Prostate gland (tissue), 2 donors: ENCODE measurements around the gene AKAP13. TPM values are rescaled to one million over a fixed set of nuclear protein-coding genes. Genes with fewer than 3 reads are reported as not detected.

ENCODE experiments used
- DNase-seq: peaks from one replicate; pipeline ENCODE4 v3.0.0-alpha.2; 2019; ENCODE audit warnings: low spot score
- H3K27ac ChIP-seq, 2 donors: fragments of 200-600 bp; sonication (generic); 2 replicates each; pipeline ENCODE4 v1.5.1; 2017 to 2019
- H3K27me3 ChIP-seq: fragments of 200-600 bp; sonication (generic); replicated peaks from 2 replicates; pipeline ENCODE4 v1.5.1; 2019; ENCODE audit not compliant: insufficient read depth
- H3K36me3 ChIP-seq, 2 donors: fragments of 200-600 bp; sonication (generic); 1 replicate in 1 of 2; 2 replicates in 1 of 2; pipeline versions ENCODE4 v1.5.1 to v1.8.1; 2017 to 2019
- H3K4me1 ChIP-seq: fragments of 200-600 bp; sonication (generic); replicated peaks from 2 replicates; pipeline ENCODE4 v1.5.1; 2019
- H3K4me3 ChIP-seq, 2 donors: fragments of 200-600 bp; sonication (generic); 2 replicates each; pipeline ENCODE4 v1.5.1; 2017 to 2019
- H3K9me3 ChIP-seq: fragments of 200-600 bp; sonication (generic); 2 replicates; pipeline ENCODE4 v1.5.1; 2017
- POLR2A ChIP-seq: fragments of 450-650 bp; IDR thresholded peaks from one replicate; pipeline ENCODE4 v1.6.1; 2016; ENCODE audit warnings: antibody characterized with exemption, mild to moderate bottlenecking
- POLR2AphosphoS5 ChIP-seq: sonication (generic); formaldehyde crosslinking; IDR thresholded peaks from one replicate; pipeline ENCODE4 v1.6.1; 2017; ENCODE audit warnings: antibody characterized with exemption
- WGBS: methylation state at CpG from one replicate; pipeline ENCODE4 v1.1.5; 2018; 5-methylcytosine and 5-hydroxymethylcytosine counted together
- intact Hi-C: fragments of 100-400 bp; cut with DNase I; formaldehyde crosslinking; loops from one replicate; pipeline ENCODE4 v1.14.2; 2022
- total RNA-seq, 2 donors: library from RNA; depleted of rRNA; stranded (reverse); fragments of >200 nt; gene quantifications; one replicate each; pipeline ENCODE4 v1.1.0, GENCODE V29; 2016
- TF ChIP-seq, protein P1 (sequence below), 4 experiments: fragments of 200-600 bp in 2 of 4; fragments of 450-650 bp in 2 of 4; sonication (generic) in 2 of 4; IDR thresholded peaks; 1 replicate in 3 of 4; 2 replicates in 1 of 4; pipeline ENCODE4 v1.5.1; 2016 to 2019; ENCODE audit warnings: antibody characterized with exemption in 4 of 4, mild to moderate bottlenecking in 2 of 4, moderate library complexity in 2 of 4

Gene AKAP13
- total RNA-seq, 2 donors from 2014 or later = 102 to 195 TPM

DNA sequence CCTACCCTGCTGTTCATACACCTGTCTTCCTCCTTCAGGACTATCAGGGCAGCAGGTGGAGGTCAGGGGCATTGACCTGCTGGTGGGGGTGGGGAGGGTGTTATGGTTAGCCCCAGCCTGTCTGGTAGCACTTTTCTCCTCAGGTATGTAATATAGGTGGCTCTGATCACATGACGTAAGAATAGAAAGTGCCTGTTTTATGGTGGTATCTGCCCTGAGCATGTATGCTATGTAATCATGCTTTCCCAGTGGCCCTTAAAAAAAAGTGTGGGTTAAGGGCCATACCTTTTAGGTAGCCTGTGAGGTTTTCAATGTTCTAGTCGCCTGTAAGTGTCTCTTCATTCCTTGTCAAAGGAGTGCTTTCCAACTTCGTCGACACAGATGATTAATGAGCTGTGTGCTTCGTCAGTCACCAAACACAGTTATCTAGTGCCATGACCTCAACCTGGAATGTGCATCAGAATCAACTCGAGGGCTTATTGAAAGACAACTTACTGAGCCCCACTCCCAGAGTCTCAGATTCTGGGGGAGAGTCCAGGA lies 328.1 kb downstream of the AKAP13 start:
- intact Hi-C loops = loop anchor here (5.0 kb wide), 1 partner anchor 91 kb away; no protein-coding TSS in a partner anchor
- Histone ChIP-seq H3K27me3 (no peaks in the 10 kb centered on the region), H3K9me3 (no peaks in the 10 kb centered on the region), H3K4me3 (no peak overlapping the region), H3K27ac (peak overlapping the region; percentile 62 to 73), H3K4me1 (peaks cover 3% of the 10 kb centered on the region), H3K36me3 (peaks cover 0 to 5% of the 10 kb centered on the region in 2 donors)
- no peak for TF ChIP-seq POLR2AphosphoS5
- 58% methylated on average over 6 of the region's 6 CpGs for WGBS
- no peak for DNase-seq

DNA sequence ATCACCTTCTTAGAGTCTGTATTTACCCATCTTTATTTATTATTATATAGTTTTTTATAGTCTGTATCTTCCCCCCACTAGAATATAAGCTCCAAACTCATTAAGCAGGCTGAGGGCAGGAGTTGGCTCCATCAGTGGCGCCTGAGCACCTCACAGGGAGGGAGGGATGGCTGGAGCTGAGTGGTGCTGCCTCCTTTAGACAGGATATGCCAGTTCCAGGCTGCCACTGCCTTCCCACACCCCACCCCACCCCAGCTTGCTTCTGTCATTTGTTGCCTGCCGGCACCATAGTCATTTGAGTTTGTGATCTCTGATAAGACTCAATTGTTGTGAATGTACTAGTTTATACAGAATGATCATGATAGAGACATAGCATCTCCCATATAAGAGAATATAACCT lies 328.8 kb downstream of the AKAP13 start:
- no peak overlapping the region for H3K27ac ChIP-seq
- H3K36me3 ChIP-seq = peaks cover 0 to 5% of the 10 kb centered on the region in 2 donors
- WGBS = 76% methylated on average over 2 of the region's 2 CpGs
- no peaks in the 10 kb centered on the region for H3K27me3 ChIP-seq
- H3K9me3 ChIP-seq = no peaks in the 10 kb centered on the region
- peaks cover 3% of the 10 kb centered on the region for H3K4me1 ChIP-seq
- no peak for DNase-seq
- intact Hi-C loops = loop anchor here (5.0 kb wide), 1 partner anchor 92 kb away; no protein-coding TSS in a partner anchor
- no peak overlapping the region for H3K4me3 ChIP-seq
- no peak for TF ChIP-seq POLR2AphosphoS5

DNA sequence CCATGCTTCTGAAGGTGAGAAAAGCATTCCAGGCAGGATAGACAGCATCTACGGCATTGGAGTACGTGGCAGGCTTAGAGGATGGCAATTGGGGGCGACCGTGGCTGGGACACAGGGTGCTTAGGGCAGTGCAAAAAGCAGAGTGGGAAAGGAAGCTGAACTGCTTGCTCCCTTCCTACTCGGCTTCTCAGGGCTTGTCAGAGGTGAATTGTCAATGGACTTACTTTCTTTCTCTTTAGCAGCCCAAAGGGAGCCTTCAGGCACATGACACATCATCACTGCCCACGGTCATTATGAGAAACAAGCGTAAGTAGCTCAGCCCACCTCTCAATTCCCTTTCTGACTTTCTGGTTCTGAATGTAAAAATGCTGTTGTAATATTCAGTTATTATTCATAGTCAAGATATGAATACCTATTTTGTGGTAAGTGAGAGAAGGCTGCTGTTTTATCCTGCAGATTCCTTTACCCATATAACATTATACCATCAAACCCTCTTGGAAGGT lies 330.0 kb downstream of the AKAP13 start:
- Histone ChIP-seq H3K4me3 (no peak overlapping the region), H3K27ac (no peak overlapping the region), H3K4me1 (peaks cover 3% of the 10 kb centered on the region), H3K27me3 (no peaks in the 10 kb centered on the region), H3K9me3 (no peaks in the 10 kb centered on the region), H3K36me3 (peaks cover 0 to 5% of the 10 kb centered on the region in 2 donors)
- intact Hi-C loops = no loop called here
- whole genome bisulfite sequencing = 90% methylated on average over 7 of the region's 7 CpGs
- DNase-seq = no peak
- TF ChIP-seq, protein P1, sequence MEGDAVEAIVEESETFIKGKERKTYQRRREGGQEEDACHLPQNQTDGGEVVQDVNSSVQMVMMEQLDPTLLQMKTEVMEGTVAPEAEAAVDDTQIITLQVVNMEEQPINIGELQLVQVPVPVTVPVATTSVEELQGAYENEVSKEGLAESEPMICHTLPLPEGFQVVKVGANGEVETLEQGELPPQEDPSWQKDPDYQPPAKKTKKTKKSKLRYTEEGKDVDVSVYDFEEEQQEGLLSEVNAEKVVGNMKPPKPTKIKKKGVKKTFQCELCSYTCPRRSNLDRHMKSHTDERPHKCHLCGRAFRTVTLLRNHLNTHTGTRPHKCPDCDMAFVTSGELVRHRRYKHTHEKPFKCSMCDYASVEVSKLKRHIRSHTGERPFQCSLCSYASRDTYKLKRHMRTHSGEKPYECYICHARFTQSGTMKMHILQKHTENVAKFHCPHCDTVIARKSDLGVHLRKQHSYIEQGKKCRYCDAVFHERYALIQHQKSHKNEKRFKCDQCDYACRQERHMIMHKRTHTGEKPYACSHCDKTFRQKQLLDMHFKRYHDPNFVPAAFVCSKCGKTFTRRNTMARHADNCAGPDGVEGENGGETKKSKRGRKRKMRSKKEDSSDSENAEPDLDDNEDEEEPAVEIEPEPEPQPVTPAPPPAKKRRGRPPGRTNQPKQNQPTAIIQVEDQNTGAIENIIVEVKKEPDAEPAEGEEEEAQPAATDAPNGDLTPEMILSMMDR (IDR thresholded peaks at IDR 0.05) = no peak
- TF ChIP-seq POLR2A = no peak
- no peak for TF ChIP-seq POLR2AphosphoS5

DNA sequence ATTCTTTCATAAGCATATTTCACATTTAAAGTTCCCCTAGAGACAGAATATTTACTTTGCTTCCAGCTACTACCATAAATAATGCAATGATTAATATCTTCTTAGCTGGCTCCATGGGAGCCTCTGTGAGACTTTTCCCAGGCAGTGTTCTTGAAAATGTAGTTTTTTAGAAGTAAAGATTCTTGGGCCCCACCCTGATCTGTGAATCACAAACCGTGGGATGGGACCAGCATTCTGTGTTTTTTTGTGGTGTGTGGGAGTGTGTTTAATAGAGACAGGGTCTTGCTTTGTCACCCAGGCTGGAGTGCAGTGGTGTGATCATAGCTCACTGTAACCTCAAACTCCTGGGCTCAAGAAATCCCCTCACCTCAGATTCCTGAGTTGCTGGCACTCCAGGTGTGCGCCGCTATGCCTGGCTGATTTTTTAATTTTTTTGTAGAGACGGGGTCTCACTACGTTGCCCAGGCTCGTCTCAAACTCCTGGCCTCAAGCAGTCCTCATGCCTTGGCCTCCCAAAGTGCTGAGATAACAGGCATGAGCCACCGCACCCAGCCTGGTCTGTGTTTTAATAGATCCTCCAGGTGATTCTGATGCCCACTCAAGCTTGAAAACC lies 331.3 kb downstream of the AKAP13 start:
- no peaks in the 10 kb centered on the region for H3K9me3 ChIP-seq
- WGBS = 87% methylated on average over 7 of the region's 7 CpGs
- DNase-seq = no peak
- intact Hi-C loops = no loop called here
- TF ChIP-seq POLR2A (no peak), POLR2AphosphoS5 (no peak)
- TF ChIP-seq, protein P1 (IDR thresholded peaks at IDR 0.05) = no peak
- no peaks in the 10 kb centered on the region for H3K4me1 ChIP-seq
- no peaks in the 10 kb centered on the region for H3K27me3 ChIP-seq
- no peak overlapping the region for H3K27ac ChIP-seq
- peaks cover 0 to 5% of the 10 kb centered on the region in 2 donors for H3K36me3 ChIP-seq
- no peak overlapping the region for H3K4me3 ChIP-seq

DNA sequence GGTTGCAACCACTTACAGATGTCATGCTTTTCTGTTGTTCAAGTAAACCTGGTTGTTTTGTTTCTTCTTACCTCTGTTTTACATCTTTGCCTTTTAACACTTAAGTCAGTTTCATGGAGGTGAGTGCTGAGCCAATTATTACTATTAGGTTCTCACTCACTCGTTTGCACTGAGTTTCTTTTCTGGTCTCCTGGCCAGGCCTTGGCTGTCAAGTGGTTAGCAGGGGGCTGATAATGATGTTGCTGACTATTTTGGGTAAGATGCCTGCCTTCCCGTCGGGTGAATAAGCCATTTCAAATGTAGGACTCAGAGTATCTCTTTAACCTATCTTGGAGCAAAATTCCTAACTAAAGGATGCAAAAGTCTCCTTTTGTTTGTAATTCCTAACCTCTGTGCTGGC lies 335.9 kb downstream of the AKAP13 start:
- Histone ChIP-seq H3K27ac (no peak overlapping the region), H3K4me3 (no peak overlapping the region), H3K36me3 (peaks cover 0 to 9% of the 10 kb centered on the region in 2 donors), H3K9me3 (no peaks in the 10 kb centered on the region), H3K4me1 (no peaks in the 10 kb centered on the region), H3K27me3 (no peaks in the 10 kb centered on the region)
- WGBS = 73% methylated on average over 3 of the region's 3 CpGs
- DNase-seq = no peak
- TF ChIP-seq POLR2AphosphoS5 (no peak), POLR2A (no peak)
- TF ChIP-seq, protein P1 (IDR thresholded peaks at IDR 0.05) = no peak
- intact Hi-C loops = no loop called here

DNA sequence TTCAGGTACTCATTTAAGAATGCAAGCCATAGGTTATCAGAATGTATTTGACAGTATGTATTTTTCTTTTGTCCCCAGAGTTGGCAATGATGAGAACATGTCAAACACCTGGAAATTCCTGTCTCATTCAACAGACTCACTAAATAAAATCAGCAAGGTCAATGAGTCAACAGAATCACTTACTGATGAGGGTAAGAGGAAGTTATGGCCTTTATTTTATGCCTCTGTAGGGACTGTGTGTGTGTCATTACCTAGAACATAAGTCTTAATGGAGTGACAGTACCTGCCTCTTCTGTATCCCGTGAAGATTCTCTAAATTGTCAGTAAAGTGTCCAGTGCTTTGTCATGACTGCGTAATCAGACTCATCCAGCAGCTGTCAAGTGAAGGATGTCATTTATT lies 336.8 kb downstream of the AKAP13 start:
- H3K36me3 ChIP-seq = peaks cover 0 to 11% of the 10 kb centered on the region in 2 donors
- no peak for DNase-seq
- 90% methylated on average over 2 of the region's 2 CpGs for WGBS
- no peaks in the 10 kb centered on the region for H3K9me3 ChIP-seq
- no peaks in the 10 kb centered on the region for H3K4me1 ChIP-seq
- no peaks in the 10 kb centered on the region for H3K27me3 ChIP-seq
- TF ChIP-seq POLR2A (no peak), POLR2AphosphoS5 (no peak)
- TF ChIP-seq, protein P1 (IDR thresholded peaks at IDR 0.05) = no peak
- H3K27ac ChIP-seq = no peak overlapping the region
- H3K4me3 ChIP-seq = no peak overlapping the region
- intact Hi-C loops = no loop called here
